RWPE1 (cell line): ENCODE results near the gene SMAD1.
"Not testable (repeated sequence)": the region's sequence is repeated elsewhere in the genome, so short reads cannot be mapped to it uniquely, and the experiment has no call there.

Experiments used
- CTCF ChIA-PET: fragments of 350-600 bp; sonication (Branson Sonifier 250); formaldehyde crosslinking; extraction: SDS; loops from one replicate; lab custom pipeline; 2021; lab: Yijun Ruan, JAX
- POLR2A ChIA-PET: fragments of 400-600 bp; formaldehyde crosslinking; extraction: SDS; loops from one replicate; lab custom pipeline; 2020; ENCODE audit warnings: antibody characterized with exemption; ENCODE audit not compliant: low non-redundant PET; lab: Yijun Ruan, JAX
- DNase-seq: peaks from one replicate; pipeline ENCODE4 v3.0.0; 2012; ENCODE audit warnings: low spot score
- H3K27ac ChIP-seq: fragments of 450-650 bp; 2 replicates; pipeline ENCODE4 v1.5.1; 2017
- TF ChIP-seq, protein P1 (sequence below): fragments of 450-650 bp; conservative IDR thresholded peaks from 2 replicates; pipeline ENCODE4 v1.5.1; 2017; ENCODE audit warnings: low read depth, mild to moderate bottlenecking

Gene SMAD1

DNA sequence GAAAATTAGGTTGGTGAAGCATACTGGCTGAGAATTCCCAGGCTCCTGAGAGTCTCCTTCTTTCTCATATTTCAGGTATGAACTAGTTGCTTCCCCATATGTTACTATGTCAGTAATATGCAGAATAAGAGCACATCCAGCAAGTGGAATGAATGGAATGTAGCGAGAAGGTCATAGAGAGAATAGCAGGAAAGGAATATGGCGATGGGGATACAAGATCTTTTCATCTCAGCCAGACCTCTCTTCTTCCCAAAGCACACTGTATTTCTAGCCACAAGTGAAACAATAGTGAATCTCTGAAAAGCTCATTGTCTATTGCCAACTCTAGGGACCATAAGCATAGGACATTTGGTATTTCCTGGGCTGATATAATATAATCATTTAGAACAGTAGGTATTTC lies 82.9 kb downstream of the SMAD1 start:
- POLR2A ChIA-PET = no interaction called here
- CTCF ChIA-PET = interaction anchor here (0.6 to 0.7 kb wide), 4 partner anchors 13 to 383 kb away, joined by 3 read pairs; no protein-coding TSS in a partner anchor
- TF ChIP-seq, protein P1, sequence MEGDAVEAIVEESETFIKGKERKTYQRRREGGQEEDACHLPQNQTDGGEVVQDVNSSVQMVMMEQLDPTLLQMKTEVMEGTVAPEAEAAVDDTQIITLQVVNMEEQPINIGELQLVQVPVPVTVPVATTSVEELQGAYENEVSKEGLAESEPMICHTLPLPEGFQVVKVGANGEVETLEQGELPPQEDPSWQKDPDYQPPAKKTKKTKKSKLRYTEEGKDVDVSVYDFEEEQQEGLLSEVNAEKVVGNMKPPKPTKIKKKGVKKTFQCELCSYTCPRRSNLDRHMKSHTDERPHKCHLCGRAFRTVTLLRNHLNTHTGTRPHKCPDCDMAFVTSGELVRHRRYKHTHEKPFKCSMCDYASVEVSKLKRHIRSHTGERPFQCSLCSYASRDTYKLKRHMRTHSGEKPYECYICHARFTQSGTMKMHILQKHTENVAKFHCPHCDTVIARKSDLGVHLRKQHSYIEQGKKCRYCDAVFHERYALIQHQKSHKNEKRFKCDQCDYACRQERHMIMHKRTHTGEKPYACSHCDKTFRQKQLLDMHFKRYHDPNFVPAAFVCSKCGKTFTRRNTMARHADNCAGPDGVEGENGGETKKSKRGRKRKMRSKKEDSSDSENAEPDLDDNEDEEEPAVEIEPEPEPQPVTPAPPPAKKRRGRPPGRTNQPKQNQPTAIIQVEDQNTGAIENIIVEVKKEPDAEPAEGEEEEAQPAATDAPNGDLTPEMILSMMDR = no peak
- no peak for DNase-seq
- no peak overlapping the region for H3K27ac ChIP-seq

- no peak for DNase-seq
- TF ChIP-seq, protein P1 = no peak
- ChIA-PET CTCF (interaction anchor here (0.6 to 0.7 kb wide), 3 partner anchors 13 to 39 kb away, joined by 3 read pairs; no protein-coding TSS in a partner anchor), POLR2A (no interaction called here)
- H3K27ac ChIP-seq = no peak overlapping the region
Measured at GRCh38 chr4:145565328-145565727, 83.7 kb downstream of the SMAD1 start.

DNA sequence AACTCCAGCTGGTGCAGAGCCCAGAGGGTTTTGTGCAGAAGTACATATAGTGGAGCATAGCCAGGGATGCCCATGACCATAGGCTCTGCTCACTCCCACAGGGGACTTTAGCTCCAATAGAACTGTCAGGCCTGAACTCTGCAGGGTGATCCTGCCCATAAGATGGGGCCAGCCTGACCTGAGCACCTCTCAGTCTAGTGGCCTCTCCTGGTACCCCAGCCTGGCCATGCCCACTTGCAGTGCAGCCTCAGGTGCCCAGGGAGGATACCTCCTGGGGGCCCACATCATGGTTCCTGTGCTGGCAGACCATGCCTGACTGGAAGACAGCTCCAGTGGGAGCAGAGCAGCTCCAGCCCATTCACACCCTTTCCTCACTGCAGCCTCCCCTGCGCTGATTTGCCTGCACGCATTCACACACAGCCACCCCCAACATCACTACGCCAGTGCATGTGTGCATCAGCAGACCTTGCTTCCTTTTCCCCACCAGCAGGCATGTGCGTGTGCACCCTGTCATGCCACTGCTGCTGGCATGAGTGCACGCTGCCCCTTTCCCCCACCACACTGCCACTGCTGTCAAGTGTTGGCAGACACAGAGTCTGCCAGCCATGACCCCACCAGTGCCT lies 84.5 kb downstream of the SMAD1 start:
- ChIA-PET POLR2A (no interaction called here), CTCF (interaction anchor here (0.6 to 0.7 kb wide), 2 partner anchors 14 to 21 kb away, joined by 3 read pairs; no protein-coding TSS in a partner anchor)
- no peak for DNase-seq
- TF ChIP-seq, protein P1 = no peak
- no peak overlapping the region for H3K27ac ChIP-seq

- H3K27ac ChIP-seq = no peak overlapping the region
- DNase-seq = no peak
- CTCF ChIA-PET = interaction anchor here (0.6 kb wide), 1 partner anchor 21 kb away, joined by 3 read pairs; no protein-coding TSS in a partner anchor
- POLR2A ChIA-PET = no interaction called here
- TF ChIP-seq, protein P1 = no peak
Measured at GRCh38 chr4:145566768-145567167, 85.1 kb downstream of the SMAD1 start.

DNA sequence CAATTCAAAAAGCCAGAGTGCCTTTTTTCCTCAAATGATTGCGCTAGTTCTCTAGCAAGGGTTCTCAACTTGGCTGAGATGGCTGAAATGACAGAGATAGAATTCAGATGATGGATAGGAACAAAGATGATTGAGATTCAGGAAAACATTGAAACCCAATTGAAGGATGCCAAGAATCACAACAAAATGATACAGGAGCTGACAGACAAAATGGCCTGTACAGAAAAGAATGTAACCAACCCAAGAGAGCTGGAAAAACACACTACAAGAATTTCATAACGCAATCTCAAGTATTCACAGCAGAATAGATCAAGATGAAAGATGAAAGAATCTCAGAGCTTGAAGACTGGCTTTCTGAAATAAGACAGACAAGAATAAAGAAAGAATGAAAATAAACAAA lies 85.9 kb downstream of the SMAD1 start:
- POLR2A ChIA-PET = no interaction called here
- H3K27ac ChIP-seq = no peak overlapping the region
- TF ChIP-seq, protein P1 = no peak
- CTCF ChIA-PET = no interaction called here
- no peak for DNase-seq

GRCh38 chr4:145574546-145574945 lies 92.9 kb downstream of the SMAD1 start:
- DNase-seq = not testable (repeated sequence)

GRCh38 chr4:145580906-145581305 lies 99.3 kb downstream of the SMAD1 start:
- ChIA-PET CTCF (no interaction called here), POLR2A (no interaction called here)
- H3K27ac ChIP-seq = no peak overlapping the region
- no peak for DNase-seq
- TF ChIP-seq, protein P1 = no peak

More at GRCh38 chr4:145574546-145574945, 92.9 kb downstream of the SMAD1 start:
- POLR2A ChIA-PET, H3K27ac ChIP-seq: not testable (repeated sequence)
- CTCF ChIA-PET = interaction anchor here (0.5 to 0.7 kb wide), 2 partner anchors 9 to 231 kb away, joined by 3 read pairs; no protein-coding TSS in a partner anchor
